Activated naive CD4-positive, alpha-beta T cell treated with anti-CD3 and anti-CD28 coated beads, Interleukin-2, amount 50 U/mL, for 72 hours (primary cell): Measurements from ENCODE around the gene HECTD3. TPM values are rescaled to one million over a fixed set of nuclear protein-coding genes. Genes with fewer than 3 reads are reported as not detected.
"Not testable (repeated sequence)": the region's sequence is repeated elsewhere in the genome, so short reads cannot be mapped to it uniquely, and the experiment has no call there.

ENCODE experiments used
- ATAC-seq, 2 donors: fragments of 150-1000 bp; cut with Tn5 transposase; 2 replicates each; pipeline ENCODE4 v1.10.0; 2021; ENCODE audit warnings: mild to moderate bottlenecking in 2 of 2, moderate library complexity in 2 of 2
- DNase-seq, 2 donors: peaks; one replicate each; pipeline ENCODE4 v3.0.0; 2021 to 2022; ENCODE audit warnings: low spot score in 2 of 2
- H3K27ac Mint-ChIP-seq, 2 donors: one replicate each; pipeline ENCODE4 v1.8.0; 2022; ENCODE audit warnings: mild to moderate bottlenecking in 2 of 2, mixed read lengths in 2 of 2
- H3K36me3 Mint-ChIP-seq, 2 donors: one replicate each; pipeline ENCODE4 v1.8.0; 2022; ENCODE audit warnings: mixed read lengths in 2 of 2
- H3K9me3 Mint-ChIP-seq, 2 donors: one replicate each; pipeline ENCODE4 v1.8.0; 2022; ENCODE audit warnings: mixed read lengths in 2 of 2
- total RNA-seq, 2 donors: library from RNA; stranded (reverse); gene quantifications; one replicate each; pipeline ENCODE4 v1.2.3, GENCODE V29; 2022

The HECTD3 gene
- total RNA-seq, 2 donors from 2014 or later: 23.9 to 24.3 TPM

- ATAC-seq (no peak), DNase-seq (no peak)
- Mint-ChIP-seq H3K36me3 (no peaks in the 10 kb centered on the region), H3K9me3 (no peaks in the 10 kb centered on the region), H3K27ac (no peak overlapping the region)
These were observed 48.4 kb downstream of the HECTD3 start for GRCh38 chr1:44962729-44963128.

GRCh38 chr1:44962022-44962421 is 49.1 kb downstream of the HECTD3 start:
- not testable (repeated sequence) for ATAC-seq, DNase-seq, H3K9me3 Mint-ChIP-seq, H3K36me3 Mint-ChIP-seq, H3K27ac Mint-ChIP-seq

GRCh38 chr1:44957566-44957965 is 53.6 kb downstream of the HECTD3 start:
- H3K27ac Mint-ChIP-seq, H3K9me3 Mint-ChIP-seq, DNase-seq, ATAC-seq: not testable (repeated sequence)
- H3K36me3 Mint-ChIP-seq: peaks cover 0 to 23% of the 10 kb centered on the region in 2 donors

GRCh38 chr1:44956077-44956476 is 55.0 kb downstream of the HECTD3 start:
- not testable (repeated sequence) for DNase-seq, ATAC-seq, H3K9me3 Mint-ChIP-seq, H3K27ac Mint-ChIP-seq
- H3K36me3 Mint-ChIP-seq: peaks cover 0 to 23% of the 10 kb centered on the region in 2 donors

Other genes with a start within 250 kb of the HECTD3 start
- 1,000 to 10,000 TPM; 2,726 to 3,052 TPM for gene RPS8, start 235.8 kb downstream of the HECTD3 start, total RNA-seq
- gene BEST4, start 223.2 kb downstream of the HECTD3 start, total RNA-seq: 1 to 10 TPM in 1 of 2 donors, under 1 TPM in 1; 0.80 to 1.8 TPM
- 10 to 100 TPM; 39.6 to 80.8 TPM for gene PLK3, start 210.9 kb downstream of the HECTD3 start, total RNA-seq
- under 1 TPM; 0.32 to 0.80 TPM for gene DYNLT4, start 204.0 kb downstream of the HECTD3 start, total RNA-seq
- gene BTBD19, start 202.8 kb downstream of the HECTD3 start, total RNA-seq: 10 to 100 TPM in 1 of 2 donors, 1 to 10 TPM in 1; 9.7 to 16.7 TPM
- gene PTCH2, start 168.1 kb downstream of the HECTD3 start, total RNA-seq: 1 to 10 TPM in 1 of 2 donors, under 1 TPM in 1; 0.99 to 1.5 TPM
- 10 to 100 TPM; 35.8 to 43.4 TPM for gene EIF2B3, start 24.7 kb downstream of the HECTD3 start, total RNA-seq
- gene UROD, start 930 bp upstream of the HECTD3 start, total RNA-seq: 100 to 1,000 TPM; 149 to 176 TPM
- gene ZSWIM5, start 195.3 kb upstream of the HECTD3 start, total RNA-seq: 1 to 10 TPM in 1 of 2 donors, under 1 TPM in 1; 0.05 to 2.9 TPM